Measurements from ENCODE around the gene MRPL12.
"Not testable (repeated sequence)": the region's sequence is repeated elsewhere in the genome, so short reads cannot be mapped to it uniquely, and the experiment has no call there.

Gene MRPL12

GRCh38 chr17:81702934-81703746 is at the start of gene MRPL12:
Gene MRPL12 (plus strand): TSS chr17:81703367. CDS start chr17:81703502, 135 bp downstream.
- peak; percentile 82 for DNase-seq

GRCh38 chr17:81655378-81656117 is 47.6 kb upstream of the MRPL12 start:
- no peak for DNase-seq

GRCh38 chr17:81656118-81656743 is 46.9 kb upstream of the MRPL12 start, which contains the start of gene PDE6G:
Gene PDE6G (minus strand): TSS chr17:81656542. CDS start chr17:81653305, 3,237 bp downstream.
- no peak for DNase-seq

GRCh38 chr17:81656835-81657234 is 46.3 kb upstream of the MRPL12 start:
- DNase-seq: no peak

GRCh38 chr17:81659038-81659437 is 44.1 kb upstream of the MRPL12 start:
- DNase-seq: no peak

GRCh38 chr17:81660441-81660840 is 42.7 kb upstream of the MRPL12 start:
- DNase-seq: no peak

- no peak for DNase-seq
Measured at GRCh38 chr17:81662002-81662401, 41.2 kb upstream of the MRPL12 start.

GRCh38 chr17:81664051-81664470 is 39.1 kb upstream of the MRPL12 start:
- no peak for DNase-seq

GRCh38 chr17:81665205-81666091 is 37.7 kb upstream of the MRPL12 start:
- no peak for DNase-seq

GRCh38 chr17:81666092-81666341 is 37.1 kb upstream of the MRPL12 start:
- no peak for DNase-seq

- peak; percentile 85 for DNase-seq
Measured at GRCh38 chr17:81666342-81667191, 36.6 kb upstream of the MRPL12 start, which contains the start of the genes CCDC137 and OXLD1. Gene CCDC137 (plus strand): TSS chr17:81666737. CDS start chr17:81666767, 30 bp downstream. Gene OXLD1 (minus strand): TSS chr17:81666605. CDS start chr17:81666577, 28 bp downstream.

- DNase-seq: no peak
Measured at GRCh38 chr17:81667754-81668153, 35.4 kb upstream of the MRPL12 start.

GRCh38 chr17:81672504-81672903 is 30.7 kb upstream of the MRPL12 start:
- DNase-seq: no peak

GRCh38 chr17:81672954-81673353 is 30.2 kb upstream of the MRPL12 start:
- no peak for DNase-seq

GRCh38 chr17:81673561-81674258 is 29.5 kb upstream of the MRPL12 start:
- DNase-seq: no peak

GRCh38 chr17:81675515-81676221 is 27.5 kb upstream of the MRPL12 start:
- not testable (repeated sequence) for DNase-seq

GRCh38 chr17:81676906-81677305 is 26.3 kb upstream of the MRPL12 start:
- no peak for DNase-seq

- DNase-seq: no peak
Measured at GRCh38 chr17:81680150-81680549, 23.0 kb upstream of the MRPL12 start.

- DNase-seq: no peak
Measured at GRCh38 chr17:81681672-81682071, 21.5 kb upstream of the MRPL12 start.

- DNase-seq: no peak
Measured at GRCh38 chr17:81682565-81683207, 20.5 kb upstream of the MRPL12 start.

All from NCI-H1105 (cell line).